A549 (cell line): ENCODE results near the gene PUDP.
"Not testable (repeated sequence)": the region's sequence is repeated elsewhere in the genome, so short reads cannot be mapped to it uniquely, and the experiment has no call there.

ENCODE experiments used
- CBX8 ChIP-seq: fragments of 200-600 bp; sonication (generic); IDR thresholded peaks from 2 replicates; pipeline ENCODE4 v1.6.1; 2016
- EP300 ChIP-seq, 2 experiments: fragments of >200 bp; sonication (Bioruptor Twin); formaldehyde crosslinking; IDR thresholded peaks; 2 replicates in 1 of 2; 3 replicates in 1 of 2; pipeline ENCODE4 v1.6.1; 2016 to 2017
- HOXB13 ChIP-seq: fragments of 250-450 bp; sonication (Bioruptor Pico); IDR thresholded peaks from 2 replicates; pipeline ENCODE4 v1.5.0; 2020; ENCODE audit warnings: low read depth, mild to moderate bottlenecking, moderate library complexity
- RAD21 ChIP-seq, 2 experiments: fragments of >200 bp in 1 of 2; sonication (Bioruptor Twin) in 1 of 2; formaldehyde crosslinking in 1 of 2; IDR thresholded peaks in 1 of 2; conservative IDR thresholded peaks in 1 of 2; 2 replicates in 1 of 2; 3 replicates in 1 of 2; pipeline ENCODE4 v1.6.1; 2012 to 2018; ENCODE audit warnings: inconsistent platforms in 1 of 2
- TP53 ChIP-seq: fragments of 250-450 bp; sonication (Bioruptor Pico); IDR thresholded peaks from 2 replicates; pipeline ENCODE4 v1.5.0; 2021; ENCODE audit warnings: mild to moderate bottlenecking, moderate library complexity
- TF ChIP-seq, protein P1 (sequence below): fragments of >200 bp; sonication (Bioruptor Twin); formaldehyde crosslinking; IDR thresholded peaks from 3 replicates; pipeline ENCODE4 v1.5.1; 2016

DNA sequence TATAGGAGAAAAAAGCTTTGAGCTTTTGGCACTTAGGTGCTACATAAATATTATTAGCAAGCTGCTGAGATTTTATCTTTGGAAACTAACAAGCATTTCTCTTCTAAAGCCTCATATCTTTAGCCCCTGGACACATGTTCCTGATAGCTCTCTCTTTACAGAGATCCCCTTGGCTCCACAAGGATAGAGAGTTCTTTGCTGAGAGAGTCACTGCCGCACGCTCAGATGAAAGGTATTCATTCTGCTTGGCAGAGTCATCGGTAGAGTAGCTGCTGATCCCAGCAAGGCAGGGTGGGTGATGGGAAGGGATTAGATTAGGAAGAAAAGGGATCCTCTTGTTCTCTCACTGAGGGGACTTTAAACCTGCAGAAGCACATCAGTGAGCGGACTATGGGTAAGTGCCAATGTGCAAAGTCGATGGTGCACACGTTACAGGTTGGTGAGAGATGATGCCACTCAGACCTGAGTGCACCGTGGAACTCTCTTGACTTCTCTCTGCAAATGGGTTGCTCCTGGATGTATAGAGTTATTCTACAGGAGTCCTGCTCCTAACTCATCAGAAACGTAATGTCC is 135.6 kb downstream of the PUDP start:
- TF ChIP-seq HOXB13; RAD21 (conservative IDR thresholded peaks at IDR 0.05 in 1 of 2, IDR thresholded peaks at IDR 0.05 in 1 of 2); EP300 (IDR thresholded peaks at IDR 0.05); CBX8; TP53 (CRISPR knock-in tag): not testable (repeated sequence)
- TF ChIP-seq, protein P1, sequence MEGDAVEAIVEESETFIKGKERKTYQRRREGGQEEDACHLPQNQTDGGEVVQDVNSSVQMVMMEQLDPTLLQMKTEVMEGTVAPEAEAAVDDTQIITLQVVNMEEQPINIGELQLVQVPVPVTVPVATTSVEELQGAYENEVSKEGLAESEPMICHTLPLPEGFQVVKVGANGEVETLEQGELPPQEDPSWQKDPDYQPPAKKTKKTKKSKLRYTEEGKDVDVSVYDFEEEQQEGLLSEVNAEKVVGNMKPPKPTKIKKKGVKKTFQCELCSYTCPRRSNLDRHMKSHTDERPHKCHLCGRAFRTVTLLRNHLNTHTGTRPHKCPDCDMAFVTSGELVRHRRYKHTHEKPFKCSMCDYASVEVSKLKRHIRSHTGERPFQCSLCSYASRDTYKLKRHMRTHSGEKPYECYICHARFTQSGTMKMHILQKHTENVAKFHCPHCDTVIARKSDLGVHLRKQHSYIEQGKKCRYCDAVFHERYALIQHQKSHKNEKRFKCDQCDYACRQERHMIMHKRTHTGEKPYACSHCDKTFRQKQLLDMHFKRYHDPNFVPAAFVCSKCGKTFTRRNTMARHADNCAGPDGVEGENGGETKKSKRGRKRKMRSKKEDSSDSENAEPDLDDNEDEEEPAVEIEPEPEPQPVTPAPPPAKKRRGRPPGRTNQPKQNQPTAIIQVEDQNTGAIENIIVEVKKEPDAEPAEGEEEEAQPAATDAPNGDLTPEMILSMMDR: not testable (repeated sequence)
